Measurements from ENCODE around the gene MRPL39.

GRCh38 chr21:25568246-25568645, 39.0 kb downstream of the MRPL39 start:
- no peak for TF ChIP-seq NFIC (IDR thresholded peaks at IDR 0.05; ENCODE audit: borderline replicate concordance)
- TF ChIP-seq CTCF (IDR thresholded peaks at IDR 0.05), result no peak
- TF ChIP-seq ELF1 (IDR thresholded peaks at IDR 0.05), result no peak
- no peak for TF ChIP-seq FOXM1 (IDR thresholded peaks at IDR 0.05; ENCODE audit: low read depth)
- TF ChIP-seq USF1 (IDR thresholded peaks at IDR 0.05; ENCODE audit: borderline replicate concordance, low read depth), result no peak
- no peak for TF ChIP-seq EP300 (IDR thresholded peaks at IDR 0.05; ENCODE audit: borderline replicate concordance in 1 of 2, low read depth in 1 of 2, low read length in 1 of 2)
- TF ChIP-seq RFX5 (IDR thresholded peaks at IDR 0.05; ENCODE audit: low read length), result no peak
- no peak for TF ChIP-seq FOSL2 (IDR thresholded peaks at IDR 0.05; ENCODE audit: borderline replicate concordance, low read depth)
